Activated gamma-delta T cell treated with anti-CD3 and anti-CD28 coated beads, Interleukin-2, amount 50 U/mL, for 16 hours (primary cell): ENCODE measurements around the gene CYFIP1.

Experiments used
- DNase-seq: peaks from one replicate; pipeline ENCODE4 v3.0.0-alpha.2; 2020; ENCODE audit warnings: low read depth

CYFIP1 gene

GRCh38 chr15:22968366-22968765, 11.8 kb downstream of the CYFIP1 start:
- no peak for DNase-seq

GRCh38 chr15:22967084-22967770, 12.9 kb downstream of the CYFIP1 start:
- no peak for DNase-seq

- DNase-seq, result no peak
These were observed 13.7 kb downstream of the CYFIP1 start for GRCh38 chr15:22966321-22967083.

GRCh38 chr15:22963641-22964040, 16.5 kb downstream of the CYFIP1 start:
- DNase-seq, result no peak

- DNase-seq, result no peak
These were observed 17.6 kb downstream of the CYFIP1 start for GRCh38 chr15:22962611-22963010.

- no peak for DNase-seq
These were observed 18.4 kb downstream of the CYFIP1 start for GRCh38 chr15:22961762-22962161.

GRCh38 chr15:22960556-22960955, 19.6 kb downstream of the CYFIP1 start:
- no peak for DNase-seq

- no peak for DNase-seq
These were observed 20.0 kb downstream of the CYFIP1 start for GRCh38 chr15:22960126-22960525.

- DNase-seq, result no peak
These were observed 20.7 kb downstream of the CYFIP1 start for GRCh38 chr15:22959321-22960101.

- no peak for DNase-seq
These were observed 21.5 kb downstream of the CYFIP1 start for GRCh38 chr15:22958487-22959280.

- no peak for DNase-seq
These were observed 23.2 kb downstream of the CYFIP1 start for GRCh38 chr15:22956978-22957260.

- no peak for DNase-seq
These were observed 23.8 kb downstream of the CYFIP1 start for GRCh38 chr15:22956257-22956977.

- DNase-seq, result no peak
These were observed 24.5 kb downstream of the CYFIP1 start for GRCh38 chr15:22955544-22956119.

- DNase-seq, result no peak
These were observed 25.2 kb downstream of the CYFIP1 start for GRCh38 chr15:22954798-22955543.

GRCh38 chr15:22954326-22954725, 25.8 kb downstream of the CYFIP1 start:
- no peak for DNase-seq

- no peak for DNase-seq
These were observed 27.2 kb downstream of the CYFIP1 start for GRCh38 chr15:22952796-22953579.

GRCh38 chr15:22951381-22952280, 28.5 kb downstream of the CYFIP1 start:
- no peak for DNase-seq

- no peak for DNase-seq
These were observed 29.2 kb downstream of the CYFIP1 start for GRCh38 chr15:22951031-22951380.
